MM.1S (cell line): ENCODE data around the gene SLC12A3.

Experiments
- EZH2 ChIP-seq: fragments of 300-600 bp; sonication (generic); optimal IDR thresholded peaks from 2 replicates; pipeline ENCODE3; 2017; ENCODE audit warnings: low read depth, mild to moderate bottlenecking, antibody characterized with exemption, low read length, mixed read lengths
- TF ChIP-seq, protein P1 (sequence below): fragments of 300-600 bp; sonication (generic); IDR thresholded peaks from 2 replicates; pipeline ENCODE4 v1.5.1; 2016; ENCODE audit warnings: antibody characterized with exemption, low read length, mixed read lengths

- TF ChIP-seq, protein P1, sequence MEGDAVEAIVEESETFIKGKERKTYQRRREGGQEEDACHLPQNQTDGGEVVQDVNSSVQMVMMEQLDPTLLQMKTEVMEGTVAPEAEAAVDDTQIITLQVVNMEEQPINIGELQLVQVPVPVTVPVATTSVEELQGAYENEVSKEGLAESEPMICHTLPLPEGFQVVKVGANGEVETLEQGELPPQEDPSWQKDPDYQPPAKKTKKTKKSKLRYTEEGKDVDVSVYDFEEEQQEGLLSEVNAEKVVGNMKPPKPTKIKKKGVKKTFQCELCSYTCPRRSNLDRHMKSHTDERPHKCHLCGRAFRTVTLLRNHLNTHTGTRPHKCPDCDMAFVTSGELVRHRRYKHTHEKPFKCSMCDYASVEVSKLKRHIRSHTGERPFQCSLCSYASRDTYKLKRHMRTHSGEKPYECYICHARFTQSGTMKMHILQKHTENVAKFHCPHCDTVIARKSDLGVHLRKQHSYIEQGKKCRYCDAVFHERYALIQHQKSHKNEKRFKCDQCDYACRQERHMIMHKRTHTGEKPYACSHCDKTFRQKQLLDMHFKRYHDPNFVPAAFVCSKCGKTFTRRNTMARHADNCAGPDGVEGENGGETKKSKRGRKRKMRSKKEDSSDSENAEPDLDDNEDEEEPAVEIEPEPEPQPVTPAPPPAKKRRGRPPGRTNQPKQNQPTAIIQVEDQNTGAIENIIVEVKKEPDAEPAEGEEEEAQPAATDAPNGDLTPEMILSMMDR = no peak
- no peak for TF ChIP-seq EZH2
Measured at GRCh38 chr16:56936950-56937349, 71.9 kb downstream of the SLC12A3 start.
